ENCODE results near the gene PRR29.
A peak's percentile ranks its signal among the peaks of the same experiment; 100 is the strongest.

The PRR29 gene

DNA sequence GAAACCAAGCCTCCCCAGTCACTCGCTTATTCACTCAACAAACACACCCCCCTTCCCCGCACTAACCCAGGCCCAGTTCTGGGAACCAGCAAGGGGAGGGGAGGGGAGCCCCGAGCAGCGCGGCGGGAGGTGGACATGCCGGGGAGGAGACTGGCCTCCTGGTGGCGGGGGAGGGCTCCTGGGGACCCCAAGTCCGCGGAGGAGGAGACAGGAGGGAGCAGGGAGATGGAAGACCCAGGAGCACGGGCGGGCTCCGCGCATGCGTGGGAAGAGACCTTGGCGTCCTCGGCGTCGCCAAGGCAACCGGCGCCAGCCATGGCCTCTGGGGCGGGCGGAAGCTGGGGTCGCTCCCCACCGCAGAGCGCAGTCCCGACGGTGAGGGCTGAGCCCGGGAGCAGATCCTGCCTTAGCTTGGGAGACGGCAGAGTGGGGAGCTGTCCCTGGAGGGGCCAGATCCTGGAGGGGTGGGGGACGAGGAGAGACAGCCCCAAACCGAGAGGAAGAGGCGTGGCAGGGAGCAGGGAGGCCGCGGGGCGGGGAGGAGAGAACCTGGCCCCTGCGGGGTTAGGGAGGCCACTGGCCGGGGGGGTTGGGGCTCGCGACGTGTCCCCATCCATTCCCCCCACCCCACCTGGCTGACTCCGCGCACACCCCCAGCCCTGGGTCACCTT is at the start of gene PRR29:
Gene PRR29 (plus strand): TSS at position 302 of the 671 bp plus-strand sequence. CDS start 14 bp downstream, at position 316.
- peak; percentile 35 to 39 for DNase-seq (ENCODE audit: low read depth in 2 of 2, low spot score in 1 of 2)

GRCh38 chr17:63948521-63948920 is 49.6 kb upstream of the PRR29 start:
- no peak for DNase-seq (ENCODE audit: low read depth in 2 of 2, low spot score in 1 of 2)

DNA sequence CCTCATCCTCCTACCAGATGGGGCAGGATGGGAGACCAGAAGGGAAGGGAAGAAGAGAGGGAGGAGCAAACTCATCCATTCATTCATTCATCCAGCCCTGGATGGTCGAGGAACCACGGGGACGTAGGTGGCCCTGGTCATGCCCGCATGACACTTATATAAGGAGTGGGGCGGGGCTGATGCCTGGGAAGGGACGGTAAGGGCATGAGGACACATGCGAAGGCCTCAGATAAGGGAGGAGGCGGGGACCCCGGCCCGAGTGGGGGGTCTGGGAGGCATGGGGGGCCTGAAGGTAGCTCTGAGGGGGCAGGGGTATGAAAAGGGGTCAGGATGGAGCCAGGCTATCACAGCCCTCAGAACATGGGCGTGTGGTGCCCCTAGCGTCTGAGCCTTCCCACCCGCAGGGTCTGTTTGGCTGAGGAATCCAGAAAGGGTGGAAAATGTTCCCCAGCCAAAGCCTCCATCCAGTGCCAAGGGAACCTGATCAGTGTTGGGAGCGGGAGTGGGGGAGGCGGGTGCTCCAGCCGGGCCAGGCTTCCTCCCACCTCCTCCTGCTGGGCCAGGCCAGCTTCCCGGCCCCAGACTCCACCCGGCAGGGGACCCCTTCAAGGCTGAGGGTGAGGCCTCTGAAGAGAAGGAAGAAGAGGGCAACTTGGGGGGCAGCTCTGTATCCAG is 48.4 kb upstream of the PRR29 start:
- no peak for DNase-seq (ENCODE audit: low read depth in 2 of 2, low spot score in 1 of 2)

DNA sequence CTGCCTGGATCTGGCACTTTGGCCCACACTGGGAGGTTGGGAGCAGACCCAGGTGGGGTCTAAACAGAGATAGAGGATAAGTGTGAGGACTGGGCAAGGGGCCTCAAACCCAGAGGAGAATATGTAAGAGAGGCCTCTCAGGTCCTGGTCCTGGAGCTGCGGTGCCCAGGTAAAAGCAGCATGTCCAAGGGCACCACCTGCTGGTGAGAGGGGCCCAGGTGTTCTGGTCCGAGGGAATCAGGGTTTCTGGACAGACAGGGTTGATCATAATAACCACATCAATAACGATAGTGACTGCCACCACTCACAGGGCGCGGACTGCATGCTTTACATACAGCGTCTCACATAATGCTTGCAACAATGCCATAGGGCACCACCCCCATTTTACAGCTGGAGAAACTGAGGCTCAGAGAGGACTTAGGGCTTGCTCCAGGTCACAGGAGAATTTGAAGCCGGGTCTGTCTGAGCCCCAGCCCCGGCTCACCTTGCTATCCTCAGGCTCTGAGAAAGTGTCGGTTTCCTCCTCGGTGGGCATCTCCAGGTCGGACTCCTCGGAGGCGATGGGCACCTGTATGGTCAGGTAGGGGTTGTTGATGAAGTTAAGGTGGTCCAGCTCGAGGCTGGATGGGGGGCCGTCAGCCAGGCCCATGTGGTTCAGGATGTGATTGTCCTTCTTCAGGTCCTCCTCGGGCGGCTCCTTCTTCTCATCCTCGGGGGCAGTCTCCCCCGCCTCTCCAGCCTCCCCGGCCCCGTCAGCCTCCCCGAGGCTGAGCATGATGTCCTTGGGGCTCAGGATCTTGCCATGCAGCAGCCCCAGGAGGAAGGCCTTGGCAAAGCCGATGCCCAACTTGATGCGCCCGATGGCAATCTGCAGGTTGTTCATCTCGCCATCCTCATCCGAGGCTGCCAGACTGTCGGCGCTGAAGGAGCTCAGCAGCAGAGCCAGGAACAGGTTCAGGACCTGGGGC is 46.9 kb upstream of the PRR29 start:
- DNase-seq (ENCODE audit: low read depth in 2 of 2, low spot score in 1 of 2) = no peak

GRCh38 chr17:63954402-63955063 is 43.6 kb upstream of the PRR29 start:
- DNase-seq (ENCODE audit: low read depth in 2 of 2, low spot score in 1 of 2) = no peak

DNA sequence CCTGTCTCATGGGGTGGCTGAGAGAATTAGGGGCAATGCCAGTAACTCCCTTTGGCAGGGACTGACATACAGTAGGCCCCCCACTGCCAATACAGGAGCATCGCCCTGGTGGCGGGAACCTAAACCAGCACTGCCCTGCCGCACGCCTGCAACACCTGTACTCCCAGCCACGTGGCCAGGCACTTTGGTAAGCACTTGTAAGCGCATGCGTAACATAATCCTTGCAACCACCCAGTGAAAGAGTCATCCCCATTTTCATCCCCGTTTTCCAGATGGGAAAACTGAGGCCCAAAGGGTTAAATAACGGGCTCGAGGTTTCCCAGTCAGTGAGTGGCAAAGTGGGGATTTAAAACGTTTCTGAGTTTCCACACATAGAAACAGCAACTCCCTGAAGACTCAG is 42.9 kb upstream of the PRR29 start:
- DNase-seq (ENCODE audit: low read depth in 2 of 2, low spot score in 1 of 2) = no peak

DNA sequence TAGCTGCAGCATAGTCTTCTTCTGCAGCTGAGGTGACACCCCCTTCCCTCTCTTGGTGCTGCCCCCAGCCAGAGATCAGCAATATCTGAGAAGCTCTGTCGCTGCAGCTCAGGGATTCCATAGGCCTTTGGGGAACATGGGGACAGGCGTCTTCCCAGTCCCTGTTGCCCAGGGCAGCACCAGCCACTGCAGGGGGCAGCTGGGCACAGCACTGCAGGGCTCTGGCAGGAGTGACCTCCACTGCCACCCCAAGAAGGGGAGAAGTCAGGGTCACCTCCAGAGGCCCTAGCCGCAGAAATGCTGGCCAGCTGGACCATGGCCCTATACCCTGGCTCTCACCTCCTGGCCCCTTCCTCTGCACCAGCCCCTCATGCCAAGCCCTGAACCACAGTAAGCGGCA is 42.4 kb upstream of the PRR29 start:
- no peak for DNase-seq (ENCODE audit: low read depth in 2 of 2, low spot score in 1 of 2)

DNA sequence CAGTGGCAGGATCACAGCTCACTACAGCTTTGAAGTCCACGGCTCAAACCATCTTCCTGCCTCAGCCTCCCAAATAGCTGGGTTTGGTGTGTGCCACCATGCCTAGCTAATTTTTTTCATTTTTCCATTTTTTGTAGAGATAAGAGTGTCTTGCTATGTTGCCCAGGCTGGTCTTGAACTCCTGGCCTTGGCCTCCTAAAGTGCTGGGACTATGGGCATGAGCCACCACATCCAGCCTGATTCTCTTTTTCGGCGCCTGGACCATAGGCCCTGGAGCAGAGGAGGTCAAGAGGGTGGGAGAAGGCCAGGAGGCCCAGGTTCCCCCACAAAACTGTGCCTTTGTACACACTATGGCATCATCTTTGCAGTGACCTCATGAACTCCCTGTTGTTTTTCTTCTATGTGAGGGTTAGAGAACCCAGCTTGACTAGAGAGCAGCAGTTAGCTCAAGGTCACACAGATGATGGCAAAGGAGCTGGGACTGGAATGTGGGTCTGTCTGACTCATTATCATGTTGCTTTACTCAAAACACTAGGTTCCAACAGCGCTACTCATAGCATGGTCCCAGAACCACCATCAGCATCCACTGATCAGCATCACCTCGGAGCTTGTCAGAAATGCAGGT is 41.7 kb upstream of the PRR29 start:
- no peak for DNase-seq (ENCODE audit: low read depth in 2 of 2, low spot score in 1 of 2)

- DNase-seq (ENCODE audit: low read depth in 2 of 2, low spot score in 1 of 2) = no peak
Observed at GRCh38 chr17:63960006-63960405, 38.1 kb upstream of the PRR29 start.

DNA sequence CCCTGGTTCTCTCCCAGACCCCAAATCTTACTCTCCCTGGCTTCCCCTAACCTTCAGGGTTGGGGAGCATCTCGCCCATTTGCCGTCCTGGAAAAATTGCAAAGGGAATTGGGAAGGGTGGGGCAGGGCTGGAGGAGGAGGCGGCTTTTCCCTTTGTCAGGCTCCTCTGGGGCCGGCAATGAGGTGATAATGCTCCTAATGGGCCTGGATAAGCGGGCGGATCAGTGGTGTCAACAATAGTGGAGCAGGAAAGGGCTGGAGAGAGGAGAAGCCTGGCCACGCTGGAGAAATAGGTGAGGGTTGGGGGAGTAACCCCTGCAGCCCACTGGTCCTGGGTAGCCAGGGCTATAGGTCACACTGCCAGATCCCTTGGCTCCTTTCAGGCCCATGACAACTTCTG is 37.7 kb upstream of the PRR29 start:
- no peak for DNase-seq (ENCODE audit: low read depth in 2 of 2, low spot score in 1 of 2)

GRCh38 chr17:63961355-63962212 is 36.6 kb upstream of the PRR29 start:
- DNase-seq (ENCODE audit: low read depth in 2 of 2, low spot score in 1 of 2) = no peak

- no peak for DNase-seq (ENCODE audit: low read depth in 2 of 2, low spot score in 1 of 2)
Observed at GRCh38 chr17:63962298-63962744, 35.8 kb upstream of the PRR29 start.

- DNase-seq (ENCODE audit: low read depth in 2 of 2, low spot score in 1 of 2) = no peak
Observed at GRCh38 chr17:63963123-63963522, 35.0 kb upstream of the PRR29 start.

GRCh38 chr17:63966646-63967264 is 31.4 kb upstream of the PRR29 start:
- DNase-seq (ENCODE audit: low read depth in 2 of 2, low spot score in 1 of 2) = peak in 1 of 2 donors; percentile 35

DNA sequence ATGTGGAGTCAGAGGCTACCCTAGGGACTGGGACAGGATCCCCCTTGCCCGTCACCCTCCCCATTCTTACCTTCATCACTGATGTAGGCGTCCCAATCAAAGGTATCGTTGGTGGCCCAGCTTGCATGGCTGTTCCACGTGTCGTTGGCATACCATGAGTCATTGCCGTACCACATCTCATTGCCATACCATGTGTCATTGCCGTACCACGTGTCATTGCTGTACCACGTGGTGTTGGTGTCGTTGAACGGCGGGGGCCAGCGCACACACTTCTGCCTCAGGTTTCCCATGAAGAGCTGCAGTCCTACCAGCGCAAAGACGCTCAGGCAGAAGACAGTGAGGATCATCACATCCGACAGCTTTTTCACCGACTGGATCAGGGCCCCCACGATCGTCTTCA is 30.2 kb upstream of the PRR29 start:
- no peak for DNase-seq (ENCODE audit: low read depth in 2 of 2, low spot score in 1 of 2)

DNA sequence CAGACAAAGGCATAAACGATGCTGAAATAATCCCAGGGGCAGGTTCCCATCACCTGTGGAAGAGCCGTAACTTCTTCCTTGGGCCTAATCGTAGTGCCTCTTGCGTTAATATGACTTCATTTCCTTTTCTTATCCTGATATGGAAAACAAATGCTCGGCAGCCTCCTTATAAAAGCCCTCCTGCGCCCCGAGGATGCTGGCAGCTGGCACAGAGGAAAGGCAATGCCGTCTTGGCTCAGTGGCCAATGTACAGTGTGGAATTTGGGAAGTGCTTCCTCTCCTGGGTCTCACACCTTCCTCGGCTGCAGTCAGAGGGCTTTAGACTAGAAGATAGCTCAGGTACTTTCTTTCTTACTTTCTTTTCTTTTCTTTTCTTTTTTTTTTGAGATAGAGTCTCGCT is 28.9 kb upstream of the PRR29 start:
- DNase-seq (ENCODE audit: low read depth in 2 of 2, low spot score in 1 of 2) = no peak

DNA sequence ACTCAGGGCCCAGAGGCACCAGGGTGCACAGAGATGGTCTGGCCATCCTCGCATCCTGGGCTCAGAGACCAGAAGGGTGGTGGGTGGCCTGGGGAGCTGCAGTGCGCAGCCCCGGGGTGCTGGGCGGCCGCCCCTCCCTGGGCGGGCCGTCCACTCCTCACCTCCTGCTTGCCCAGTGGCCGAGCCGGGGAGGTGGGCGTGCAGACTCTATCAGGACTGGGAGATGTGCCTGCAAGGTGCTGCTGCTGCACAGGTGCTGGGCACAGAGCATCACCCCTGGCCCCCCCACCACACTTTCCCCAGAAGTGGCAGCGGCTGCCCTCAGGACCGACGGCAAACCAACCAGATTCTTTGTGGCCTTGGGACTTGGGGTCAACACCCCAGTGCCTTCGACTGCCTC is 25.4 kb upstream of the PRR29 start, which contains the start of gene SCN4A:
Gene SCN4A (minus strand): TSS at position 123 of the 400 bp plus-strand sequence. CDS start 77 bp downstream, at position 46.
- DNase-seq (ENCODE audit: low read depth in 2 of 2, low spot score in 1 of 2) = no peak

GRCh38 chr17:63973247-63973646 is 24.9 kb upstream of the PRR29 start:
- DNase-seq (ENCODE audit: low read depth in 2 of 2, low spot score in 1 of 2) = no peak

DNA sequence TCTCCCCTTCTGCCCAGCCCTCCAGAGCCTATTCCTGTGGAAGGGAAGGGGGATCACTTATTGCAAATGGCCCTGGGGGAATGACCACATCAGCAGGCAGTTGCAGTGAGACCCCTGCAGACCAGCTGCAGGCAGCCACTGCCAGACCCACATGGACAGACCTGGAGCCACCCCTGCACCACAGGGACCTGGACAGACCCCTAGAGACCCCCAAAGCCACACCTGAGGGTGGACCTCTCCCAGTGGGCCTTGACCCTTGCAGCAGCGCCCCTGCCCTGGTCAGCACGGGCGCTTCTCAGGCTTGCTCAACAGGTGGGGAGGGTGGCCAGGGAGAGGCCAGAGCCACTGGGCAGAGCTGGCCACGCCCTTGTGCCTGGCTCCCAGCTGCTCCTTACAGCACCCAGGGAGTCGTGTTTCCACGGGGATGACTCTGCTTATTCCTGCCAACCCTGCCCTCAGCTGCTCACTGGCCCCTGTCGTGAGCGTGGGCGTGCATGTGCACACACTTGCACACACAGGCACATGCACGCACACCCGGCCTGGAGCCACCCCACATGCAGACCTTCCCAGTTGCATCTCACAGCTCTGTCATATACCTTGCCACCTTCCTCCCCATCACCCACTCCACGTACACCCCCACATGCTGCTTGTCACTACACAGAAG is 24.1 kb upstream of the PRR29 start:
- no peak for DNase-seq (ENCODE audit: low read depth in 2 of 2, low spot score in 1 of 2)
